GM12878 (cell line): ENCODE data around the gene NRBP1. TPM values are rescaled to one million over a fixed set of nuclear protein-coding genes. Genes with fewer than 3 reads are reported as not detected.

Experiments used
- polyA plus RNA-seq, 11 experiments: library from polyadenylated mRNA; depleted of rRNA in 4 of 11; unstranded in 6 of 11; stranded (reverse) in 5 of 11; fragments of >200 nt; fragmentation: Nextera tagmentation in 4 of 11; fragmentation: Illumina TruSeq in 1 of 11; extraction: Ambion mirVana in 4 of 11; extraction: Trizol in 1 of 11; gene quantifications; 1 replicate in 1 of 11; 2 replicates in 10 of 11; pipeline versions ENCODE4 v1.2.1 to v1.2.3, GENCODE V29; 2011 to 2016; ENCODE audit warnings: inconsistent platforms in 2 of 11, missing spikeins in 2 of 11, low read depth in 1 of 11
- small RNA-seq: library from RNA; depleted of rRNA; stranded (forward); fragments of <200 nt; gene quantifications from one replicate; pipeline ENCODE3, GENCODE V24; 2014
- total RNA-seq, 4 experiments: library from RNA; depleted of rRNA in 3 of 4; stranded (reverse); fragments of >200 nt in 3 of 4; fragmentation: Illumina TruSeq in 1 of 4; extraction: Trizol in 1 of 4; gene quantifications; 2 replicates each; pipeline versions ENCODE4 v1.2.1 to v1.2.3, GENCODE V29; 2013 to 2021

The NRBP1 gene
- total and polyA plus RNA-seq, 10 of the 15 experiments (the other 5 are each of a cell fraction or from before 2014, with no cell fraction given), result 5.7 to 136 (median 66.1) TPM

Small RNAs within 50 kb of the gene (small RNA-seq; reads per million reads assigned to genes)
- not detected for gene RNU6-986P

Other genes with a start within 250 kb of the NRBP1 start
Only the 7 nearest of the 22 such genes appear.
- gene EIF2B4, start 58.3 kb upstream of the NRBP1 start, total RNA-seq (2014; rRNA removed), result 23.3 and 24.4 TPM in 2 replicates
- gene EIF2B4, start 58.3 kb upstream of the NRBP1 start, total RNA-seq (2014; rRNA removed; fragmentation: Illumina TruSeq; extraction: Trizol), result 16.5 and 17.0 TPM in 2 replicates
- 27.6 and 28.4 TPM in 2 replicates for gene EIF2B4, start 58.3 kb upstream of the NRBP1 start, total RNA-seq (2021)
- 20.9 and 30.4 TPM in 2 replicates for gene EIF2B4, start 58.3 kb upstream of the NRBP1 start, polyA plus RNA-seq (2011; rRNA removed)
- gene EIF2B4, start 58.3 kb upstream of the NRBP1 start, polyA plus RNA-seq (2014; fragmentation: Illumina TruSeq; extraction: Trizol), result 16.0 and 27.2 TPM in 2 replicates
- 10 to 100 TPM; 13.4 to 27.8 TPM for gene EIF2B4, start 58.3 kb upstream of the NRBP1 start, polyA plus RNA-seq (2014; fragmentation: Nextera tagmentation; extraction: Ambion mirVana)
- gene EIF2B4, start 58.3 kb upstream of the NRBP1 start, polyA plus RNA-seq (2014; rRNA removed), result 23.0 and 30.9 TPM in 2 replicates
- 10 to 100 TPM; 53.4 to 53.9 TPM for gene EIF2B4, start 58.3 kb upstream of the NRBP1 start, polyA plus RNA-seq (2016; fragmentation: Nextera tagmentation; extraction: Ambion mirVana)
- gene SNX17, start 58.0 kb upstream of the NRBP1 start, total RNA-seq (2014; rRNA removed), result 113 and 114 TPM in 2 replicates
- gene SNX17, start 58.0 kb upstream of the NRBP1 start, total RNA-seq (2014; rRNA removed; fragmentation: Illumina TruSeq; extraction: Trizol), result 56.0 and 58.4 TPM in 2 replicates
- 101 and 107 TPM in 2 replicates for gene SNX17, start 58.0 kb upstream of the NRBP1 start, total RNA-seq (2021)
- 61.5 and 72.9 TPM in 2 replicates for gene SNX17, start 58.0 kb upstream of the NRBP1 start, polyA plus RNA-seq (2011; rRNA removed)
- gene SNX17, start 58.0 kb upstream of the NRBP1 start, polyA plus RNA-seq (2014; fragmentation: Illumina TruSeq; extraction: Trizol), result 52.5 and 62.1 TPM in 2 replicates
- gene SNX17, start 58.0 kb upstream of the NRBP1 start, polyA plus RNA-seq (2014; fragmentation: Nextera tagmentation; extraction: Ambion mirVana), result 10 to 100 TPM in 1 of 2 experiments, 1 to 10 TPM in 1; 6.5 to 18.9 TPM
- 95.9 and 96.3 TPM in 2 replicates for gene SNX17, start 58.0 kb upstream of the NRBP1 start, polyA plus RNA-seq (2014; rRNA removed)
- gene SNX17, start 58.0 kb upstream of the NRBP1 start, polyA plus RNA-seq (2016; fragmentation: Nextera tagmentation; extraction: Ambion mirVana), result 100 to 1,000 TPM; 114 to 116 TPM
- gene ZNF513, start 47.9 kb upstream of the NRBP1 start, total RNA-seq (2014; rRNA removed), result 8.3 and 9.3 TPM in 2 replicates
- 6.4 and 7.8 TPM in 2 replicates for gene ZNF513, start 47.9 kb upstream of the NRBP1 start, total RNA-seq (2014; rRNA removed; fragmentation: Illumina TruSeq; extraction: Trizol)
- 12.6 and 13.3 TPM in 2 replicates for gene ZNF513, start 47.9 kb upstream of the NRBP1 start, total RNA-seq (2021)
- gene ZNF513, start 47.9 kb upstream of the NRBP1 start, polyA plus RNA-seq (2011; rRNA removed), result 3.8 and 6.8 TPM in 2 replicates
- gene ZNF513, start 47.9 kb upstream of the NRBP1 start, polyA plus RNA-seq (2014; fragmentation: Illumina TruSeq; extraction: Trizol), result 1.3 and 4.3 TPM in 2 replicates
- gene ZNF513, start 47.9 kb upstream of the NRBP1 start, polyA plus RNA-seq (2014; fragmentation: Nextera tagmentation; extraction: Ambion mirVana), result under 1 TPM; 0.06 to 0.18 TPM
- gene ZNF513, start 47.9 kb upstream of the NRBP1 start, polyA plus RNA-seq (2014; rRNA removed), result 16.4 and 17.0 TPM in 2 replicates
- 1 to 10 TPM; 3.5 TPM for gene ZNF513, start 47.9 kb upstream of the NRBP1 start, polyA plus RNA-seq (2016; fragmentation: Nextera tagmentation; extraction: Ambion mirVana)
- gene PPM1G, start 19.0 kb upstream of the NRBP1 start, total RNA-seq (2014; rRNA removed), result 110 and 112 TPM in 2 replicates
- gene PPM1G, start 19.0 kb upstream of the NRBP1 start, total RNA-seq (2014; rRNA removed; fragmentation: Illumina TruSeq; extraction: Trizol), result 129 and 134 TPM in 2 replicates
- 129 and 130 TPM in 2 replicates for gene PPM1G, start 19.0 kb upstream of the NRBP1 start, total RNA-seq (2021)
- gene PPM1G, start 19.0 kb upstream of the NRBP1 start, polyA plus RNA-seq (2011; rRNA removed), result 47.0 and 68.8 TPM in 2 replicates
- gene PPM1G, start 19.0 kb upstream of the NRBP1 start, polyA plus RNA-seq (2014; fragmentation: Illumina TruSeq; extraction: Trizol), result 163 and 171 TPM in 2 replicates
- gene PPM1G, start 19.0 kb upstream of the NRBP1 start, polyA plus RNA-seq (2014; fragmentation: Nextera tagmentation; extraction: Ambion mirVana), result 10 to 100 TPM; 78.5 to 81.1 TPM
- 106 and 108 TPM in 2 replicates for gene PPM1G, start 19.0 kb upstream of the NRBP1 start, polyA plus RNA-seq (2014; rRNA removed)
- gene PPM1G, start 19.0 kb upstream of the NRBP1 start, polyA plus RNA-seq (2016; fragmentation: Nextera tagmentation; extraction: Ambion mirVana), result 100 to 1,000 TPM; 154 to 159 TPM
- gene KRTCAP3, start 13.8 kb downstream of the NRBP1 start, total RNA-seq (2014; rRNA removed), result 0.33 and 1.1 TPM in 2 replicates
- 1.4 TPM in 1 of 2 replicates, not detected in the other for gene KRTCAP3, start 13.8 kb downstream of the NRBP1 start, total RNA-seq (2014; rRNA removed; fragmentation: Illumina TruSeq; extraction: Trizol)
- 2.2 and 2.7 TPM in 2 replicates for gene KRTCAP3, start 13.8 kb downstream of the NRBP1 start, total RNA-seq (2021)
- gene KRTCAP3, start 13.8 kb downstream of the NRBP1 start, polyA plus RNA-seq (2011; rRNA removed), result 1.3 and 1.5 TPM in 2 replicates
- 0.26 TPM in 1 of 2 replicates, not detected in the other for gene KRTCAP3, start 13.8 kb downstream of the NRBP1 start, polyA plus RNA-seq (2014; fragmentation: Illumina TruSeq; extraction: Trizol)
- under 1 TPM; 0.64 to 0.72 TPM for gene KRTCAP3, start 13.8 kb downstream of the NRBP1 start, polyA plus RNA-seq (2014; fragmentation: Nextera tagmentation; extraction: Ambion mirVana)
- gene KRTCAP3, start 13.8 kb downstream of the NRBP1 start, polyA plus RNA-seq (2014; rRNA removed), result 1.9 and 2.2 TPM in 2 replicates
- under 1 TPM; 0.48 to 0.82 TPM for gene KRTCAP3, start 13.8 kb downstream of the NRBP1 start, polyA plus RNA-seq (2016; fragmentation: Nextera tagmentation; extraction: Ambion mirVana)
- 7.9 and 9.5 TPM in 2 replicates for gene IFT172, start 61.1 kb downstream of the NRBP1 start, total RNA-seq (2014; rRNA removed)
- 4.7 and 4.8 TPM in 2 replicates for gene IFT172, start 61.1 kb downstream of the NRBP1 start, total RNA-seq (2014; rRNA removed; fragmentation: Illumina TruSeq; extraction: Trizol)
- gene IFT172, start 61.1 kb downstream of the NRBP1 start, total RNA-seq (2021), result 8.6 and 8.8 TPM in 2 replicates
- gene IFT172, start 61.1 kb downstream of the NRBP1 start, polyA plus RNA-seq (2011; rRNA removed), result 2.4 and 2.9 TPM in 2 replicates
- gene IFT172, start 61.1 kb downstream of the NRBP1 start, polyA plus RNA-seq (2014; fragmentation: Illumina TruSeq; extraction: Trizol), result 5.5 and 7.7 TPM in 2 replicates
- 1 to 10 TPM; 3.0 to 3.4 TPM for gene IFT172, start 61.1 kb downstream of the NRBP1 start, polyA plus RNA-seq (2014; fragmentation: Nextera tagmentation; extraction: Ambion mirVana)
- 8.3 and 10.7 TPM in 2 replicates for gene IFT172, start 61.1 kb downstream of the NRBP1 start, polyA plus RNA-seq (2014; rRNA removed)
- gene IFT172, start 61.1 kb downstream of the NRBP1 start, polyA plus RNA-seq (2016; fragmentation: Nextera tagmentation; extraction: Ambion mirVana), result 1 to 10 TPM; 7.0 to 7.1 TPM
- not detected in 2 replicates for gene FNDC4, start 66.6 kb downstream of the NRBP1 start, total RNA-seq (2014; rRNA removed)
- not detected in 2 replicates for gene FNDC4, start 66.6 kb downstream of the NRBP1 start, total RNA-seq (2014; rRNA removed; fragmentation: Illumina TruSeq; extraction: Trizol)
- gene FNDC4, start 66.6 kb downstream of the NRBP1 start, total RNA-seq (2021), result 0.16 and 0.21 TPM in 2 replicates
- gene FNDC4, start 66.6 kb downstream of the NRBP1 start, polyA plus RNA-seq (2011; rRNA removed), result not detected in 2 replicates
- not detected in 2 replicates for gene FNDC4, start 66.6 kb downstream of the NRBP1 start, polyA plus RNA-seq (2014; fragmentation: Illumina TruSeq; extraction: Trizol)
- not detected for gene FNDC4, start 66.6 kb downstream of the NRBP1 start, polyA plus RNA-seq (2014; fragmentation: Nextera tagmentation; extraction: Ambion mirVana)
- gene FNDC4, start 66.6 kb downstream of the NRBP1 start, polyA plus RNA-seq (2014; rRNA removed), result not detected in 2 replicates
- not detected for gene FNDC4, start 66.6 kb downstream of the NRBP1 start, polyA plus RNA-seq (2016; fragmentation: Nextera tagmentation; extraction: Ambion mirVana)